PC-9 (cell line): ENCODE data around the gene PKIB. TPM values are rescaled to one million over a fixed set of nuclear protein-coding genes. Genes with fewer than 3 reads are reported as not detected.

Source experiments
- BruUV-seq: library from RNA; stranded (reverse); fragments of 400-500 nt; replicated peaks from 2 replicates; lab custom pipeline; 2021; lab: Mats Ljungman, UMichigan
- CTCF ChIA-PET: fragments of 300-600 bp; sonication (Branson Sonifier 250); formaldehyde crosslinking; loops from one replicate; lab custom pipeline; 2022; ENCODE audit warnings: antibody characterized with exemption; lab: Charles Lee
- POLR2A ChIA-PET: fragments of 300-600 bp; sonication (Branson Sonifier 250); formaldehyde crosslinking; loops from one replicate; lab custom pipeline; 2022; ENCODE audit warnings: antibody characterized with exemption; ENCODE audit not compliant: unreplicated experiment; lab: Charles Lee
- DNase-seq, 2 experiments: peaks; one replicate each; pipeline versions ENCODE4 v3.0.0 to v3.0.0-alpha.2; 2015 to 2022; ENCODE audit warnings: mixed read lengths in 1 of 2
- H2AFZ ChIP-seq: fragments of 200-600 bp; sonication (generic); 2 replicates; pipeline ENCODE4 v1.8.1; 2017; ENCODE audit warnings: antibody characterized with exemption
- H3F3A ChIP-seq: fragments of 200-600 bp; sonication (generic); 2 replicates; pipeline ENCODE4 v1.8.1; 2017; ENCODE audit warnings: antibody characterized with exemption, mild to moderate bottlenecking, low read depth; ENCODE audit not compliant: insufficient read depth
- H3K27ac ChIP-seq: fragments of 200-600 bp; sonication (generic); 2 replicates; pipeline ENCODE4 v1.6.1; 2016; ENCODE audit warnings: mixed run types
- H3K27me3 ChIP-seq: fragments of 200-600 bp; sonication (generic); 2 replicates; pipeline ENCODE4 v1.6.1; 2016; ENCODE audit warnings: low read depth, mixed run types; ENCODE audit not compliant: insufficient read depth
- H3K36me3 ChIP-seq: fragments of 200-600 bp; sonication (generic); 2 replicates; pipeline ENCODE4 v1.6.1; 2016; ENCODE audit warnings: low read depth, mixed run types
- H3K4me1 ChIP-seq: fragments of 200-600 bp; sonication (generic); replicated peaks from 2 replicates; pipeline ENCODE4 v1.6.1; 2016; ENCODE audit warnings: mixed run types; ENCODE audit not compliant: insufficient read depth
- H3K4me2 ChIP-seq: fragments of 200-600 bp; sonication (generic); 2 replicates; pipeline ENCODE4 v1.6.1; 2017; ENCODE audit warnings: mixed run types
- H3K4me3 ChIP-seq: fragments of 200-600 bp; sonication (generic); 2 replicates; pipeline ENCODE4 v1.6.1; 2016; ENCODE audit warnings: mixed run types
- H3K79me2 ChIP-seq: fragments of 200-600 bp; sonication (generic); 2 replicates; pipeline ENCODE4 v1.6.1; 2017; ENCODE audit warnings: low read depth, mixed run types
- H3K9me2 ChIP-seq: fragments of 200-600 bp; sonication (generic); 2 replicates; pipeline ENCODE4 v1.8.1; 2017; ENCODE audit warnings: mild to moderate bottlenecking; ENCODE audit not compliant: insufficient read depth
- H3K9me3 ChIP-seq: fragments of 200-600 bp; sonication (generic); 2 replicates; pipeline ENCODE4 v1.8.1; 2016; ENCODE audit warnings: low read depth; ENCODE audit not compliant: insufficient read depth
- H4K20me1 ChIP-seq: fragments of 200-600 bp; sonication (generic); 2 replicates; pipeline ENCODE4 v1.8.1; 2017; ENCODE audit not compliant: insufficient read depth
- EZH2 ChIP-seq: fragments of 200-600 bp; sonication (generic); IDR thresholded peaks from 2 replicates; pipeline ENCODE4 v1.8.0; 2017; ENCODE audit warnings: antibody characterized with exemption, low read depth
- intact Hi-C: fragments of 100-400 bp; cut with micrococcal nuclease; formaldehyde crosslinking; loops from one replicate; pipeline ENCODE4 v1.10.0; 2022; ENCODE audit not compliant: unreplicated experiment
- total RNA-seq: library from RNA; stranded (reverse); gene quantifications from 2 replicates; pipeline ENCODE4 v1.2.3, GENCODE V29; 2021
- TF ChIP-seq, protein P1 (sequence below): fragments of 200-600 bp; sonication (generic); conservative IDR thresholded peaks from 2 replicates; pipeline ENCODE4 v1.6.1; 2017; ENCODE audit warnings: mixed run types, antibody characterized with exemption, mild to moderate bottlenecking, moderate library complexity

PKIB gene
- total RNA-seq, 1 experiment from 2014 or later = 7.0 TPM

DNA sequence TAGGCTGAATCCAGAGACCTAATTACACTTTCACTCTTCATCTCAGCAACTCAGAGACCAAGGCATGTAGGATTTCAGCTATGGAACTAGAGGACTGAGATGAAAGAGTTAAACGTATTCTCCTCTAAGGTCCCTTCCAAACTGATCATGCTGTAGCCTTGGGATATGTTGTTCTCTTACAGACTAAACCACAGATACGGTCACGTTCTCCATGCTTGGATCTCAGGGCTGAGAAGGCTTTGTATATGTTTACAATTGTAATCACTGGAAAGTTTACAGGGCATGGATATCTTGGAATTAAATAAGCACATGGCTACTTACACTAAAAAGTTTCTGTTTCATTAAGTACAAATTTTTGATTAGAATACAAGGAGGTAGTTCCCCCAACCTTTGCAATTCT is 50.1 kb downstream of the PKIB start:
- peaks cover 9% of the 10 kb centered on the region; the same call in 1 of the 2 replicates for H3K4me1 ChIP-seq
- no peaks in the 10 kb centered on the region for H3F3A ChIP-seq
- H4K20me1 ChIP-seq = no peaks in the 10 kb centered on the region
- H3K9me2 ChIP-seq = no peaks in the 10 kb centered on the region
- no peak overlapping the region for H3K27ac ChIP-seq
- H3K79me2 ChIP-seq = no peaks in the 10 kb centered on the region
- H2AFZ ChIP-seq = no peak overlapping the region
- no peak for TF ChIP-seq EZH2
- TF ChIP-seq, protein P1, sequence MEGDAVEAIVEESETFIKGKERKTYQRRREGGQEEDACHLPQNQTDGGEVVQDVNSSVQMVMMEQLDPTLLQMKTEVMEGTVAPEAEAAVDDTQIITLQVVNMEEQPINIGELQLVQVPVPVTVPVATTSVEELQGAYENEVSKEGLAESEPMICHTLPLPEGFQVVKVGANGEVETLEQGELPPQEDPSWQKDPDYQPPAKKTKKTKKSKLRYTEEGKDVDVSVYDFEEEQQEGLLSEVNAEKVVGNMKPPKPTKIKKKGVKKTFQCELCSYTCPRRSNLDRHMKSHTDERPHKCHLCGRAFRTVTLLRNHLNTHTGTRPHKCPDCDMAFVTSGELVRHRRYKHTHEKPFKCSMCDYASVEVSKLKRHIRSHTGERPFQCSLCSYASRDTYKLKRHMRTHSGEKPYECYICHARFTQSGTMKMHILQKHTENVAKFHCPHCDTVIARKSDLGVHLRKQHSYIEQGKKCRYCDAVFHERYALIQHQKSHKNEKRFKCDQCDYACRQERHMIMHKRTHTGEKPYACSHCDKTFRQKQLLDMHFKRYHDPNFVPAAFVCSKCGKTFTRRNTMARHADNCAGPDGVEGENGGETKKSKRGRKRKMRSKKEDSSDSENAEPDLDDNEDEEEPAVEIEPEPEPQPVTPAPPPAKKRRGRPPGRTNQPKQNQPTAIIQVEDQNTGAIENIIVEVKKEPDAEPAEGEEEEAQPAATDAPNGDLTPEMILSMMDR = no peak
- no peak overlapping the region for H3K4me3 ChIP-seq
- CTCF ChIA-PET = no interaction called here
- no peaks in the 10 kb centered on the region for H3K36me3 ChIP-seq
- no peaks in the 10 kb centered on the region for H3K27me3 ChIP-seq
- BruUV-seq = no TSS peak
- DNase-seq = no peak
- intact Hi-C loops = no loop called here
- H3K4me2 ChIP-seq = no peak overlapping the region
- no peaks in the 10 kb centered on the region for H3K9me3 ChIP-seq
- POLR2A ChIA-PET = no interaction called here

DNA sequence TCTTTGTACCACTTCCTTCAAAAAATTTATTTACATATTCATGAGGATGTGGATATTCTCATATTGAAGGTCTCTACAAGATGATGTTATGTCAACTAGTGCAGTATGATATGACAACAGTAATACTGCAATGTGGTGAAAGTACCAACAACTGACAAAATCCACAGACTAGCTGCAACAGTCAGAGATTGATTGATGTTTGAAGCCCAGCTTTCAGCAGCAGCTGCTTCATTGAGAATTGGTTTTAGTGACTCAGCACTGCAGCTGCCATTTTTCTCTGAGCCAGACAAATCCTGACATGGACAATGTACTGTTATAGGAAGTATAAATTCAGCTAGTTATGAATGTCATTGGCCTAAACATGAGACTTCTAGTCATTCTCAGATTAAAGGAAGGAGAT is 53.8 kb downstream of the PKIB start:
- Histone ChIP-seq H3K27me3 (no peaks in the 10 kb centered on the region), H3K4me3 (no peak overlapping the region), H3K9me2 (peaks cover 11% of the 10 kb centered on the region; the same call in 1 of the 2 replicates), H3K4me2 (no peak overlapping the region), H3K36me3 (no peaks in the 10 kb centered on the region), H4K20me1 (no peaks in the 10 kb centered on the region), H3K4me1 (no peaks in the 10 kb centered on the region), H3K79me2 (no peaks in the 10 kb centered on the region), H3K9me3 (no peaks in the 10 kb centered on the region), H2AFZ (no peak overlapping the region; the same call in 1 of the 2 replicates), H3K27ac (no peak overlapping the region), H3F3A (no peaks in the 10 kb centered on the region)
- no peak for TF ChIP-seq EZH2
- TF ChIP-seq, protein P1 = no peak
- ChIA-PET CTCF (no interaction called here), POLR2A (interaction anchor here (0.6 kb wide), 1 partner anchor 187 kb away, joined by 7 read pairs; no protein-coding TSS in a partner anchor)
- no TSS peak for BruUV-seq
- DNase-seq = no peak
- intact Hi-C loops = no loop called here

DNA sequence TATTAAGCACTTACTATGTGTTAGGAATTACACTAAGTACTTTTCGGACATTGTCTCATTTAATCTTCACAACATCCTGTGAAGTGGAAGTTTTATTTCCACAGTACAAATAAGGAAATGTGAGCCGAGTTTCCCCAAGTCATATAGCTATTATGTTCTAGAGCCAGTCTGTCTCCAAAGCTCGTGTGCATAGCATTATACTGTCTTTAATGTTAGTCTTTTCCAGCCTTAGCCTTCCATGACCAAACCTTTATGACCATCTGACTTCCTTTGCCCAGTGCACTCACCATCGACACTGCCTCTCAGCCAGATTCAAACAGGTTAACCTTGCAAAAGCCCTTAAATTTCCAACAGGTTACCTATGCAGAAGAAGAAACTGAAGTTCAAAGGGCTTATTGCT is 55.7 kb downstream of the PKIB start:
- peaks cover 11% of the 10 kb centered on the region; the same call in 1 of the 2 replicates for H3K9me2 ChIP-seq
- 0 out of 2 replicates have a peak, but pooled peaks cover 3% of the 10 kb centered on the region for H3K9me3 ChIP-seq
- H3K36me3 ChIP-seq = no peaks in the 10 kb centered on the region
- ChIA-PET POLR2A (no interaction called here), CTCF (no interaction called here)
- DNase-seq = no peak
- no peaks in the 10 kb centered on the region for H3F3A ChIP-seq
- H3K4me2 ChIP-seq = no peak overlapping the region
- no peaks in the 10 kb centered on the region for H4K20me1 ChIP-seq
- no peak overlapping the region for H3K27ac ChIP-seq
- H3K4me3 ChIP-seq = no peak overlapping the region
- peaks cover 6% of the 10 kb centered on the region; the same call in 1 of the 2 replicates for H3K4me1 ChIP-seq
- no peaks in the 10 kb centered on the region for H3K79me2 ChIP-seq
- no TSS peak for BruUV-seq
- TF ChIP-seq, protein P1 = no peak
- no peak for TF ChIP-seq EZH2
- intact Hi-C loops = no loop called here
- no peak overlapping the region for H2AFZ ChIP-seq
- H3K27me3 ChIP-seq = no peaks in the 10 kb centered on the region
